Measurements from ENCODE around the gene TRIM23.

Gene TRIM23

DNA sequence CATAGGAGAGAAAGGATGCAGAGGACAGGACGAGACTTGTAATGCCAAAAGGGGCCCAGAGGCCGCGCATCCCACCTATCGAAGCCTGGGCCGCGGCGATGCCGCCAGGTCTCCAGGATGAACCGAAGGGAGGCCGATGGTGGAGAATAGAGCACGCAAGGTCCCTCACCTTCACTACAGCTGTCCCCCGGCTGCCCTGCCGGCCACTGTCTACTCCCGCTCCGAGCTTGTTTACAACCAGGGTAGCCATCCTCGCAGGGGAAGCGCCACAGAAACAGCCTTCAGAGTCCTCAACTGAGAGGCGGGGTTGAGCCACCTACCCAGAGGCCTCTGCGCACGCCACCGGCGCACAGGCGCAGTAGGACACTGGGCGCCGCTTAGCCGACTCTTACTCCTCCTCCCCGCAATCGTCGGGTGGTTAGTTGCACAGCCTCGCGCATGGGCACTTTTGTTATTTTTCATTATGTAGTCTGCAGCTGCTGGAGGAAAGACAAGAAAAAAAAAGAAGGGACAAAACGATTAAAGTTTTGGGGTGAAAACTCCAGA lies at the start of gene TRIM23:
TSS of gene TRIM23 (minus strand) at position 309 of the 546 bp plus-strand sequence. CDS start at position 250, 59 bp downstream.
- TF ChIP-seq, protein P1, sequence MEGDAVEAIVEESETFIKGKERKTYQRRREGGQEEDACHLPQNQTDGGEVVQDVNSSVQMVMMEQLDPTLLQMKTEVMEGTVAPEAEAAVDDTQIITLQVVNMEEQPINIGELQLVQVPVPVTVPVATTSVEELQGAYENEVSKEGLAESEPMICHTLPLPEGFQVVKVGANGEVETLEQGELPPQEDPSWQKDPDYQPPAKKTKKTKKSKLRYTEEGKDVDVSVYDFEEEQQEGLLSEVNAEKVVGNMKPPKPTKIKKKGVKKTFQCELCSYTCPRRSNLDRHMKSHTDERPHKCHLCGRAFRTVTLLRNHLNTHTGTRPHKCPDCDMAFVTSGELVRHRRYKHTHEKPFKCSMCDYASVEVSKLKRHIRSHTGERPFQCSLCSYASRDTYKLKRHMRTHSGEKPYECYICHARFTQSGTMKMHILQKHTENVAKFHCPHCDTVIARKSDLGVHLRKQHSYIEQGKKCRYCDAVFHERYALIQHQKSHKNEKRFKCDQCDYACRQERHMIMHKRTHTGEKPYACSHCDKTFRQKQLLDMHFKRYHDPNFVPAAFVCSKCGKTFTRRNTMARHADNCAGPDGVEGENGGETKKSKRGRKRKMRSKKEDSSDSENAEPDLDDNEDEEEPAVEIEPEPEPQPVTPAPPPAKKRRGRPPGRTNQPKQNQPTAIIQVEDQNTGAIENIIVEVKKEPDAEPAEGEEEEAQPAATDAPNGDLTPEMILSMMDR (IDR thresholded peaks at IDR 0.05): no peak
- no peak for TF ChIP-seq ZFX (IDR thresholded peaks at IDR 0.05; ENCODE audit: borderline replicate concordance)
- peak within 1 kb of the TSS; percentile 84 for H3K27ac ChIP-seq

DNA sequence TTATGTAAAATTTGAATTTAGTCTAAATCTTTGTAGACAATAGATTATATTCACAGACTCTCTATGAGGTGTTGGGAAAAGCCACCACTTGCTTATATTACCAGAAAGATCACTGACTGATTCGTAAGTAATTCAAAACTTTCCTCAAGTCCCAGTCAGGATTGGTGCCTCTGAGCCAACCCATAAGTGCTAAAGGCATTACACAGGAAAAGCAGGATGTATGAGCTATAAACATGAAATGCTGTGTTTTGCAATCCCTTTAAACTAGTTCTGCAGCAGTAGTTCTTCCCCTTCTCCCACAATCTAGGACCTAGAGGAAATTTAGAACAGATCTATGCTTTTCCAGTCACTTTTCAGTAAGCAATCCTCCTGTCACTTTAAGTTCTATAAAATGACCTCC lies 48.7 kb upstream of the TRIM23 start:
- no peak overlapping the region for H3K27ac ChIP-seq
- TF ChIP-seq, protein P1 (IDR thresholded peaks at IDR 0.05): no peak
- no peak for TF ChIP-seq ZFX (IDR thresholded peaks at IDR 0.05; ENCODE audit: borderline replicate concordance)

DNA sequence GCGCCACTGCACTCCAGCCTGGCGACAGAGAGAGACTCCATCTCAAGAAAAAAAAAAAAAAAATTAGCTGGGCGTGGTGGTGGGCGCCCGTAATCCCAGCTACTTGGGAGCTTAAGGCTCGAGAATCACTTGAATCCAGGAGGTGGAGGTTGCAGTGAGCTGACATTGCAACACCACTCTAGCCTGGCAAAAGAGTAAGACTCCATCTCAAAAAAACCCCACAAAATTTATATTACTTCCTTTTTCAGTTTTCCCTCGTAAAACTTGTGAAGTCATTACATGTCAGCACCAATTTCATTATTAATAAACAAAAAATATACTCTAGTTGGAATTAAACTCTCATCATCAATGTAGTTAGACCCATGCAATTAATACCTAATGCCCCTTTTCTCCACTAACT lies 44.6 kb upstream of the TRIM23 start:
- TF ChIP-seq, protein P1 (IDR thresholded peaks at IDR 0.05): no peak
- no peak for TF ChIP-seq ZFX (IDR thresholded peaks at IDR 0.05; ENCODE audit: borderline replicate concordance)
- no peak overlapping the region for H3K27ac ChIP-seq

DNA sequence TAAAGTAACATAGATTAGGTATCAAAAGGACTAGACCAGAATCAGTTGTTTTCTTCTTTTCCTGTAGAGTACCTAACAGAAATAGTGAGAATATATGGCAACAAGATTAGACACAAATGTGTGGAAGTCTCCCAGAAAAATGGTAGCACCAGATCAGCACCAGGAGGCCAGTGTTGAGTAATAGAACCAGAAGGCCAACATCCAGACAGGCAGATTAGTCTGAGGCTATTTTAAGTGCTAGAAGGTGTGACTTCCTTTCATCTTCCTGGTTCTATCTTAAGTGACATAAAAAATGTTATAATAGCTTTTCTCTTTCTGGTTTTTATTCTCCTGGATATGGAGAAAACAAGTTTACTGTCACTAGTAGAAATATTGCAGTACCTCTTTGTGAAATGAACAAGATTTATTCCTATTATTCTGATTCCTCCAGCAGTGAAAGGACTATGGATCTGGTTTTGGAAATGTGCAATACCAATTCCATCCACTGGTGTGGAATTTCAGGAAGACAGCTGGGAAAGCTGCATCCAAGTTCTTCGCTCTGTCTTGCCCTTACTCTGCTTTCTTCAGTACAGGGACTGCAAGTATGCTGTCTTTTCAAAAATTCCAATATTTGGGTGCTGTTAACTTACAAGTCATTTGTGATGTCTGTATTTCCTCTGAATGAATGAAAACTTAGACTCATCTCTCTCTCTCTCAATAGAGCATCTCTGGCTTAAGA lies 39.8 kb upstream of the TRIM23 start:
- TF ChIP-seq, protein P1 (IDR thresholded peaks at IDR 0.05): peak; percentile 58
- no peak for TF ChIP-seq ZFX (IDR thresholded peaks at IDR 0.05; ENCODE audit: borderline replicate concordance)
- H3K27ac ChIP-seq: no peak overlapping the region

DNA sequence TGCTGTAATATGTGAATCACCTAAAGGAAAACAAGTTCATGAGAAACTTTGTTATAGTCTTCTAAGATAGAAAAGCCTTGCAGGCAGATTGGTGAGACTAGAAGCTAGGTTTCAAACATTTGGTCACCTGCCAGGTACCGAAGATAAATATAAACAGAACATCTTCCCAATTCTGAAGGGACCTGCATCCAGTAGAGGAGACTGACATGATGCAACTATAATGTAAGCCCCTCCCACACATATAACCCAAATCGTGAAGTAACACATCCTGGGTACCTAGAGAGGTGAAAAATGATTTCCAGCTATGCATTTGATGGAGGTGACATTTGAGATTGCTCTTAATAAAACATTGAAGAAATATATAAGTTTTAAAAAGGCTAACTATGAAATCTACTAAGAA lies 30.6 kb upstream of the TRIM23 start:
- no peak for TF ChIP-seq ZFX (IDR thresholded peaks at IDR 0.05; ENCODE audit: borderline replicate concordance)
- TF ChIP-seq, protein P1 (IDR thresholded peaks at IDR 0.05): no peak
- peak overlapping the region; percentile 29; the same call in 1 of the 2 replicates for H3K27ac ChIP-seq

DNA sequence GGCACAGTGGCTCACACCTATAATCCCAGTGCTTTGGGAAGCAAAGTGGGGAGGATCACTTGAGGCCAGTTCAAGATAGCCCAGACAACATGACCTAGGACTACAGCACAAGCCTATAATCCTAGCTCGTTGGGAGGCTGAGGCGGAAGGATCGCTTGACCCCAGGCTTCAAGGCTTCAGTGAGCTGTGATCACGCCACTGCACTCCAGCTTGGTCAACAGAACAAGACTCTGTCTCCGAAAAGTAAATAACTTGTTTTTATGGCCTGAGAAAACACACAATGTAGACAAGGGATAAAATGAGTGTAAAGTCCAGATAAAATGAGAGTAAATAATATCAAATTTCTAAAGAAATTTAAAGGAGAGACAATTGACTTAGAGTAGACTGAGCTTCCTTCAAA lies 27.0 kb upstream of the TRIM23 start:
- H3K27ac ChIP-seq: peak overlapping the region; percentile 80
- TF ChIP-seq, protein P1 (IDR thresholded peaks at IDR 0.05): no peak
- no peak for TF ChIP-seq ZFX (IDR thresholded peaks at IDR 0.05; ENCODE audit: borderline replicate concordance)

DNA sequence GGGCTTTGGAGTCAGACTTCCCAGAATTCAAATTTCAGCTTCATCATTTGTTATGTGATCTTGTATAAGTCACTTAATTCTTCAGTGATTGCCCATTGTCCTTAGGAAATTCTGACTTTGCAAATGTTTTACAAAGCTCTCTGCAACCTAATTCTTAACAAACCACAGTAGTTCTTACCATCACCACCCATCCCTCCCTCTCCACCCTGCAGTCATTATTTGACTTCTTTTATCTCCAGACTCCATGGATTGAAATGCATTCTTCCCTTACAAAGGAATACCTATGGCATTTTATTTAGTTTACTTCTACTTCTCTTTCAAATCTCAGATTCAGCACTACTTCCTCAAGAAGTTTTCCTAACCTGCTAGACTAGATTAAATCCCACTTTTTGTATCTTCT lies 23.8 kb upstream of the TRIM23 start:
- H3K27ac ChIP-seq: peak overlapping the region; percentile 35
- TF ChIP-seq, protein P1 (IDR thresholded peaks at IDR 0.05): no peak
- no peak for TF ChIP-seq ZFX (IDR thresholded peaks at IDR 0.05; ENCODE audit: borderline replicate concordance)

Measured in 22Rv1 (cell line).